T1000 (cell line): ENCODE results near the gene ELN.
A peak's percentile ranks its signal among the peaks of the same experiment; 100 is the strongest.

Source experiments
- DNase-seq: peaks from one replicate; lab custom pipeline; 2025; ENCODE audit warnings: mixed read lengths; lab: John Stamatoyannopoulos, UW

ELN gene

GRCh38 chr7:74094224-74095101 is 66.5 kb downstream of the ELN start:
- peak; percentile 68 for DNase-seq

- no peak for DNase-seq
Observed at GRCh38 chr7:74095135-74095534, 67.2 kb downstream of the ELN start.

- DNase-seq: peak; percentile 72
Observed at GRCh38 chr7:74097937-74098614, 70.1 kb downstream of the ELN start.

- DNase-seq: no peak
Observed at GRCh38 chr7:74099031-74099430, 71.1 kb downstream of the ELN start.

- DNase-seq: no peak
Observed at GRCh38 chr7:74101061-74101681, 73.2 kb downstream of the ELN start.

GRCh38 chr7:74103219-74103772 is 75.3 kb downstream of the ELN start:
- DNase-seq: no peak

- no peak for DNase-seq
Observed at GRCh38 chr7:74104702-74105101, 76.7 kb downstream of the ELN start.

GRCh38 chr7:74105992-74106391 is 78.0 kb downstream of the ELN start:
- no peak for DNase-seq

- DNase-seq: no peak
Observed at GRCh38 chr7:74106846-74107245, 78.9 kb downstream of the ELN start.

GRCh38 chr7:74115326-74115725 is 87.4 kb downstream of the ELN start:
- no peak for DNase-seq

GRCh38 chr7:74116356-74116755 is 88.4 kb downstream of the ELN start:
- DNase-seq: no peak
